MM.1S (cell line): ENCODE measurements around the gene HOXA11.
A peak's percentile ranks its signal among the peaks of the same experiment; 100 is the strongest.

Experiments
- DNase-seq: peaks from one replicate; pipeline ENCODE4 v3.0.0-alpha.2; 2015
- H2AFZ ChIP-seq: fragments of 300-600 bp; sonication (generic); 2 replicates; pipeline ENCODE4 v1.6.0; 2016; ENCODE audit warnings: antibody characterized with exemption, low read length
- H3F3A ChIP-seq: fragments of 300-600 bp; sonication (generic); 2 replicates; pipeline ENCODE4 v1.6.1; 2016; ENCODE audit warnings: mild to moderate bottlenecking, antibody characterized with exemption, low read length, moderate library complexity, mixed read lengths; ENCODE audit not compliant: insufficient read depth
- H3K27ac ChIP-seq: fragments of 300-600 bp; sonication (generic); 2 replicates; pipeline ENCODE4 v1.5.1; 2016; ENCODE audit warnings: mild to moderate bottlenecking, low read length
- H3K27me3 ChIP-seq: fragments of 300-600 bp; sonication (generic); replicated peaks from 2 replicates; pipeline ENCODE4 v1.6.0; 2016; ENCODE audit warnings: low read length; ENCODE audit not compliant: insufficient read depth
- H3K36me3 ChIP-seq: fragments of 300-600 bp; sonication (generic); replicated peaks from 2 replicates; pipeline ENCODE4 v1.6.1; 2016; ENCODE audit warnings: mild to moderate bottlenecking, low read length, mixed read lengths; ENCODE audit not compliant: insufficient read depth
- H3K4me1 ChIP-seq: fragments of 300-600 bp; sonication (generic); 2 replicates; pipeline ENCODE4 v1.6.1; 2016; ENCODE audit warnings: low read length, mixed read lengths
- H3K4me2 ChIP-seq: fragments of 300-600 bp; sonication (generic); 2 replicates; pipeline ENCODE4 v1.6.0; 2016; ENCODE audit warnings: low read depth, low read length
- H3K4me3 ChIP-seq: fragments of 300-600 bp; sonication (generic); 2 replicates; pipeline ENCODE4 v1.5.1; 2016; ENCODE audit warnings: low read length, mixed read lengths
- H3K79me2 ChIP-seq: fragments of 300-600 bp; sonication (generic); 2 replicates; pipeline ENCODE4 v1.6.1; 2016; ENCODE audit warnings: mixed run types, low read length, mixed read lengths
- H3K9ac ChIP-seq: fragments of 300-600 bp; sonication (generic); 2 replicates; pipeline ENCODE4 v1.6.1; 2016; ENCODE audit warnings: low read length, mixed read lengths
- H3K9me2 ChIP-seq: fragments of 300-600 bp; sonication (generic); replicated peaks from 2 replicates; pipeline ENCODE4 v1.6.1; 2016; ENCODE audit warnings: mild to moderate bottlenecking, low read length, mixed read lengths; ENCODE audit not compliant: insufficient read depth
- H3K9me3 ChIP-seq: fragments of 300-600 bp; sonication (generic); replicated peaks from 2 replicates; pipeline ENCODE4 v1.6.1; 2016; ENCODE audit warnings: mild to moderate bottlenecking, low read length, mixed read lengths; ENCODE audit not compliant: insufficient read depth
- H4K20me1 ChIP-seq: fragments of 300-600 bp; sonication (generic); 2 replicates; pipeline ENCODE4 v1.6.1; 2016; ENCODE audit warnings: mild to moderate bottlenecking, low read length, moderate library complexity, mixed read lengths; ENCODE audit not compliant: insufficient read depth
- EZH2 ChIP-seq: fragments of 300-600 bp; sonication (generic); optimal IDR thresholded peaks from 2 replicates; pipeline ENCODE3; 2017; ENCODE audit warnings: low read depth, mild to moderate bottlenecking, antibody characterized with exemption, low read length, mixed read lengths
- EZH2phosphoT487 ChIP-seq: fragments of 300-600 bp; sonication (generic); IDR thresholded peaks from 2 replicates; pipeline ENCODE4 v1.6.1; 2018; ENCODE audit warnings: antibody characterized with exemption, low read length
- TF ChIP-seq, protein P1 (sequence below): fragments of 300-600 bp; sonication (generic); IDR thresholded peaks from 2 replicates; pipeline ENCODE4 v1.5.1; 2016; ENCODE audit warnings: antibody characterized with exemption, low read length, mixed read lengths

Gene HOXA11

DNA sequence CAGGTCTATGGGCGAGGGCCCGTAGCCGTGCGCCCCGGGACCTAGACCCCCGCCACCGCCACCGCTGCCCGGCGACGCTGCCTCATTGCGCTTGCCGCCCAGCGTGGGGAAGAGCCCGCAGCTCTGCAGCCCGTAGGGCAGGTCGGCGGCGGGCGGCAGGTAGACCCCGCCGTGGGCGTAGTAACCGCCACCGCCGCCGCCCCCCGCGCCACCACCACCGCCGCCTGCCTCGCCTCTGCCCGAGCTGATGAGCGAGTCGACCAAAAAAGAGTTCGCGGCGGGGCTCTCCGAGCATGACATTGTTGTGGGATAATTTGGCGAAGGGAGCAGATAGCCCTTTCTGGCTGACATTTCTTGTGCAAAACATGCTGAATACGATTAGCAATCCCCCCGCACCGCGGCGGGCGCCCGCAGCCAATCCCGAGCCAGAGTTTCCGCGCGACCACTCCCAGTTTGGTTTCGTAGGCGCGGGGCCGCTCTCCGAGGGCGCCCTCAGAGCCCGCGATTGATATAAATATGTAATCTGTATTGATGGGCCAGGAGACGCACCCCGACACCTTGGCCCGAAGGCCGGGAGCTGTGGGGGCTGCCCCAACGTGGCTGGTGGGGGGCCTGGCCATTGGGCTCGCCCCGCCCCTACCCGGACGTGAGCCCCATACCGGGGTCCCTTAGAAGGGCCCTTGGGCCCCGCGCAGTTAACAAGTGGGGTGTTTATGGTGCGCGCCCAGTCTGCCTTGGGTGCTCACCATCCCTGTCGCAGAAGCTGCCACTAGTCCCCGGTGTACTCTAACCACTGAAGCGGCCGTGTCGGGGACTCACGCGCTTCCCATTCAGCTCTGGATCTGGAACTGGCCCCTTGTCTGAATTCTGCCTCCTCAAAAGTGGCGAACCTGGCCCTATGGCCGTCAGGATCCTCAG lies 10.8 kb downstream of the HOXA11 start, which contains the start of gene HOXA10:
Gene HOXA10, minus strand, starts transcription at position 365 of the 918 bp plus-strand sequence. Its CDS starts 14 bp downstream, at position 351.
- Histone ChIP-seq H3K27me3 (peaks cover 76% of the 10 kb centered on the region), H3K27ac (no peak within 1 kb of the TSS), H3K4me2 (peak within 1 kb of the TSS; percentile 99), H3K4me1 (peaks cover 9% of the 10 kb centered on the region), H3K9me2 (no peaks in the 10 kb centered on the region), H3K4me3 (peak within 1 kb of the TSS; percentile 59), H4K20me1 (no peaks in the 10 kb centered on the region), H3K79me2 (no peaks in the 10 kb centered on the region), H3K36me3 (no peaks in the 10 kb centered on the region), H2AFZ (peak within 1 kb of the TSS; percentile 58), H3K9me3 (no peaks in the 10 kb centered on the region), H3F3A (peaks cover 12% of the 10 kb centered on the region), H3K9ac (no peak within 1 kb of the TSS)
- DNase-seq, result no peak
- TF ChIP-seq, protein P1, sequence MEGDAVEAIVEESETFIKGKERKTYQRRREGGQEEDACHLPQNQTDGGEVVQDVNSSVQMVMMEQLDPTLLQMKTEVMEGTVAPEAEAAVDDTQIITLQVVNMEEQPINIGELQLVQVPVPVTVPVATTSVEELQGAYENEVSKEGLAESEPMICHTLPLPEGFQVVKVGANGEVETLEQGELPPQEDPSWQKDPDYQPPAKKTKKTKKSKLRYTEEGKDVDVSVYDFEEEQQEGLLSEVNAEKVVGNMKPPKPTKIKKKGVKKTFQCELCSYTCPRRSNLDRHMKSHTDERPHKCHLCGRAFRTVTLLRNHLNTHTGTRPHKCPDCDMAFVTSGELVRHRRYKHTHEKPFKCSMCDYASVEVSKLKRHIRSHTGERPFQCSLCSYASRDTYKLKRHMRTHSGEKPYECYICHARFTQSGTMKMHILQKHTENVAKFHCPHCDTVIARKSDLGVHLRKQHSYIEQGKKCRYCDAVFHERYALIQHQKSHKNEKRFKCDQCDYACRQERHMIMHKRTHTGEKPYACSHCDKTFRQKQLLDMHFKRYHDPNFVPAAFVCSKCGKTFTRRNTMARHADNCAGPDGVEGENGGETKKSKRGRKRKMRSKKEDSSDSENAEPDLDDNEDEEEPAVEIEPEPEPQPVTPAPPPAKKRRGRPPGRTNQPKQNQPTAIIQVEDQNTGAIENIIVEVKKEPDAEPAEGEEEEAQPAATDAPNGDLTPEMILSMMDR, result no peak
- no peak for TF ChIP-seq EZH2phosphoT487
- TF ChIP-seq EZH2, result no peak

DNA sequence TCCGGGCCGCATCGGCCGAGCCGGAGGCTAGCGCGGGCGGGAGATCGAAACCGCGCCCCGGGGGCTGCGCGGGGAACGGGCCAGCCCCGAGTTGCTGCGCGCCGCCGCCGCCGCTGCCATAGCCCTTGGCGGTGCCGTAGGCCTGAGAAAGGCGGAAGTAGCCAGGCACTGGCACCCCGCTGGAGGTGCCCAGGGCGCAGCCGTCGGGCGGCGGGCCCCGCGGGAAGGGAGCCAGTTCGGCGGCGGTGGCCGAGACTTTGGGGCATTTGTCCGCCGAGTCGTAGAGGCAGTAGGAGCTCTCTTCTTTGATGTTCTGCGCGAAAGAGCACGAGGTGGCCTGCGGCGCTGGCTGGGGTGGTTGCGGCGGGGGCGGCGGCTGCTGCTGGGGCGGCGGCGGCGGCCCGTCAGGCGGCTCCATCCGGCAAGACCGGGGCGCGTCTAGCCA lies 11.5 kb downstream of the HOXA11 start:
- no peaks in the 10 kb centered on the region for H4K20me1 ChIP-seq
- peaks cover 79% of the 10 kb centered on the region for H3K27me3 ChIP-seq
- H3K9me3 ChIP-seq, result no peaks in the 10 kb centered on the region
- H3K4me2 ChIP-seq, result peak overlapping the region; percentile 99
- no peaks in the 10 kb centered on the region for H3K36me3 ChIP-seq
- DNase-seq, result no peak
- no peak for TF ChIP-seq EZH2phosphoT487
- TF ChIP-seq, protein P1, result no peak
- TF ChIP-seq EZH2, result no peak
- H3F3A ChIP-seq, result peaks cover 12% of the 10 kb centered on the region
- no peaks in the 10 kb centered on the region for H3K79me2 ChIP-seq
- peak overlapping the region; percentile 58 for H2AFZ ChIP-seq
- no peak overlapping the region for H3K27ac ChIP-seq
- H3K9me2 ChIP-seq, result no peaks in the 10 kb centered on the region
- H3K4me1 ChIP-seq, result peaks cover 9% of the 10 kb centered on the region
- H3K4me3 ChIP-seq, result peak overlapping the region; percentile 59
- no peak overlapping the region for H3K9ac ChIP-seq

DNA sequence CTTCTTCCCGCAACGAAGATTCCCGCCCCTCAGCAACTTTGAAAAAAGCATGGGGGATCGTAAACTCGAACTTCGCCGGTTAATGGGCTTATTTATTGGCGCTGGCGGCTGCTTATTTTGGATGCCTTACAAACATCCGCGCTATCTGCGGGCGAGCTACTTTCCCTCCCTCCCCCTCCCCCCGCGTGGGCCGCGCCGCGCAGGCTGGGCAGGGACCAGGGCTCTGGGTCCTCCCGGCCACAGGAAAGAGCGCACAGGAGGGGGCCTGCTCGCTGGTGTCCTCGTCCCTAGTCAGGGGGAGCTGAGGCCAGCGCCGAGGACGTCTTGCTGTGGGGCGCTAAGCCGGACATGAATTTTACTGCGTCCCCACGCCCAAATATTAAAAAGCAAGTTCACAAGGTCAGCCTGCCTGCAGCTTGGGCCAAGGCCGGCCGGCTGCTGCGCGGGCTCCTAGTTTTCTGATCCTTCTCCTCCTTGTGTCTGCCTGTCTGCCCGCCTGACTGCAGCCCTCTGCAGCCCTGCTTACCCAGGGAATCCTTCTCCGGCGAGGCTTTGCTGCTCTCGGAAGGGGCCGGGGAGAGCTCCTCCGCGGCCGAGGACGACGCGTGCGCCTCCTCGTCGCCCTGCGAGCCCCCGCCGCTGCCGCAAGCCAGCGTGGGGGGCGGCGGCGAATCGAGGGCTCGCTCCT lies 12.1 kb downstream of the HOXA11 start:
- Histone ChIP-seq H3K4me1 (peaks cover 9% of the 10 kb centered on the region), H3K79me2 (no peaks in the 10 kb centered on the region), H3K9me3 (no peaks in the 10 kb centered on the region), H3F3A (peaks cover 12% of the 10 kb centered on the region), H3K4me2 (peak overlapping the region; percentile 99), H3K27ac (no peak overlapping the region), H2AFZ (peak overlapping the region; percentile 58), H3K27me3 (peaks cover 79% of the 10 kb centered on the region), H4K20me1 (no peaks in the 10 kb centered on the region), H3K36me3 (no peaks in the 10 kb centered on the region), H3K9me2 (no peaks in the 10 kb centered on the region), H3K9ac (no peak overlapping the region), H3K4me3 (peak overlapping the region; percentile 59)
- TF ChIP-seq EZH2, result no peak
- TF ChIP-seq, protein P1, result no peak
- no peak for TF ChIP-seq EZH2phosphoT487
- no peak for DNase-seq
